ENCODE data around the gene JAG2. TPM values are rescaled to one million over a fixed set of nuclear protein-coding genes. Genes with fewer than 3 reads are reported as not detected.
"Not testable (repeated sequence)": the region's sequence is repeated elsewhere in the genome, so short reads cannot be mapped to it uniquely, and the experiment has no call there.

Gene JAG2
- total RNA-seq, 2 experiments from 2014 or later, result 1.3 to 1.7 TPM

- CTCF ChIA-PET, result interaction anchor here (1.2 kb wide), 1 partner anchor 37 kb away, joined by 3 read pairs; no protein-coding TSS in a partner anchor
- POLR2A ChIA-PET, result no interaction called here
Observed at GRCh38 chr14:105132921-105133654, 35.5 kb downstream of the JAG2 start.

GRCh38 chr14:105131241-105131640 lies 37.3 kb downstream of the JAG2 start:
- POLR2A ChIA-PET, result no interaction called here
- CTCF ChIA-PET, result interaction anchor here (0.7 kb wide), 3 partner anchors 50 to 351 kb away, joined by 3 to 5 read pairs (median 4); no protein-coding TSS in a partner anchor

- POLR2A ChIA-PET, result no interaction called here
- CTCF ChIA-PET, result no interaction called here
Observed at GRCh38 chr14:105128059-105128458, 40.5 kb downstream of the JAG2 start.

- ChIA-PET POLR2A (no interaction called here), CTCF (interaction anchor here (1.2 kb wide), 1 partner anchor 412 kb away, joined by 4 read pairs; no protein-coding TSS in a partner anchor)
Observed at GRCh38 chr14:105126981-105127329, 41.6 kb downstream of the JAG2 start.

- ChIA-PET POLR2A (no interaction called here), CTCF (interaction anchor here (1.2 kb wide), 1 partner anchor 413 kb away, joined by 4 read pairs; no protein-coding TSS in a partner anchor)
Observed at GRCh38 chr14:105126126-105126980, 42.2 kb downstream of the JAG2 start.

GRCh38 chr14:105124823-105125222 lies 43.8 kb downstream of the JAG2 start:
- ChIA-PET CTCF (no interaction called here), POLR2A (no interaction called here)

GRCh38 chr14:105123981-105124765 lies 44.4 kb downstream of the JAG2 start:
- ChIA-PET CTCF (no interaction called here), POLR2A (no interaction called here)

- POLR2A ChIA-PET, result no interaction called here
- CTCF ChIA-PET, result no interaction called here
Observed at GRCh38 chr14:105123064-105123665, 45.4 kb downstream of the JAG2 start.

GRCh38 chr14:105120056-105120455 lies 48.5 kb downstream of the JAG2 start:
- CTCF ChIA-PET, result no interaction called here

GRCh38 chr14:105119408-105120025 lies 49.1 kb downstream of the JAG2 start:
- ChIA-PET CTCF (no interaction called here), POLR2A (no interaction called here)

More at GRCh38 chr14:105120056-105120455, 48.5 kb downstream of the JAG2 start:
- POLR2A ChIA-PET, result no interaction called here

- POLR2A ChIA-PET, result no interaction called here
Observed at GRCh38 chr14:105118646-105119407, 49.7 kb downstream of the JAG2 start.

GRCh38 chr14:105117710-105118385 lies 50.7 kb downstream of the JAG2 start:
- CTCF ChIA-PET, result no interaction called here

More at GRCh38 chr14:105118646-105119407, 49.7 kb downstream of the JAG2 start:
- CTCF ChIA-PET, result no interaction called here

GRCh38 chr14:105117257-105117646 lies 51.3 kb downstream of the JAG2 start:
- ChIA-PET POLR2A (no interaction called here), CTCF (no interaction called here)

More at GRCh38 chr14:105117710-105118385, 50.7 kb downstream of the JAG2 start:
- POLR2A ChIA-PET, result no interaction called here

- POLR2A ChIA-PET, result no interaction called here
- CTCF ChIA-PET, result no interaction called here
Observed at GRCh38 chr14:105116451-105117256, 51.9 kb downstream of the JAG2 start.

GRCh38 chr14:105109243-105109642 lies 59.3 kb downstream of the JAG2 start:
- POLR2A ChIA-PET, result not testable (repeated sequence)
- CTCF ChIA-PET, result interaction anchor here (0.7 kb wide), 1 partner anchor 19 kb away, joined by 3 read pairs; no protein-coding TSS in a partner anchor

GRCh38 chr14:105108516-105108864 lies 60.1 kb downstream of the JAG2 start:
- CTCF ChIA-PET, result no interaction called here
- POLR2A ChIA-PET, result no interaction called here

GRCh38 chr14:105107781-105108515 lies 60.6 kb downstream of the JAG2 start:
- CTCF ChIA-PET, result interaction anchor here (0.9 kb wide), 1 partner anchor 14 kb away, joined by 3 read pairs; no protein-coding TSS in a partner anchor
- POLR2A ChIA-PET, result no interaction called here
